PC-3 (cell line): ENCODE results near the gene KRTAP10-7. TPM values are rescaled to one million over a fixed set of nuclear protein-coding genes. Genes with fewer than 3 reads are reported as not detected.

ENCODE experiments used
- ATAC-seq: fragments of 200-7000 bp; cut with Tn5 transposase; 2 replicates; pipeline ENCODE4 v1.9.1; 2020; ENCODE audit warnings: mild to moderate bottlenecking, moderate library complexity
- BruUV-seq: library from RNA; stranded (reverse); fragments of 400-500 nt; replicated peaks from 2 replicates; lab custom pipeline; 2021; lab: Mats Ljungman, UMichigan
- CTCF ChIA-PET: fragments of 300-600 bp; sonication (Branson Sonifier 250); formaldehyde crosslinking; loops from one replicate; lab custom pipeline; 2022; ENCODE audit warnings: antibody characterized with exemption; lab: Charles Lee
- POLR2A ChIA-PET: fragments of 300-600 bp; sonication (Branson Sonifier 250); formaldehyde crosslinking; loops from one replicate; lab custom pipeline; 2022; ENCODE audit warnings: antibody characterized with exemption; ENCODE audit not compliant: unreplicated experiment; lab: Charles Lee
- DNase-seq: peaks from one replicate; pipeline ENCODE4 v3.0.0-alpha.2; 2015
- H2AFZ ChIP-seq: fragments of 300-600 bp; sonication (generic); 2 replicates; pipeline ENCODE4 v1.6.0; 2016; ENCODE audit warnings: antibody characterized with exemption, low read length
- H3F3A ChIP-seq: fragments of 300-600 bp; sonication (generic); one replicate; pipeline ENCODE4 v1.6.0; 2017; ENCODE audit warnings: antibody characterized with exemption, low read length, control low read depth, mild to moderate bottlenecking; ENCODE audit not compliant: unreplicated experiment
- H3K27ac ChIP-seq: fragments of 300-600 bp; sonication (generic); 2 replicates; pipeline ENCODE4 v1.5.1; 2016; ENCODE audit warnings: mild to moderate bottlenecking, low read length
- H3K27me3 ChIP-seq: fragments of 300-600 bp; sonication (generic); 2 replicates; pipeline ENCODE4 v1.6.1; 2016; ENCODE audit warnings: low read length, mixed read lengths
- H3K36me3 ChIP-seq: fragments of 300-600 bp; sonication (generic); 2 replicates; pipeline ENCODE4 v1.6.1; 2016; ENCODE audit warnings: low read depth, mixed run types, low read length, mixed read lengths
- H3K4me1 ChIP-seq: fragments of 300-600 bp; sonication (generic); 2 replicates; pipeline ENCODE4 v1.5.1; 2016; ENCODE audit warnings: low read length; ENCODE audit not compliant: insufficient read depth
- H3K4me2 ChIP-seq: fragments of 300-600 bp; sonication (generic); 2 replicates; pipeline ENCODE4 v1.6.0; 2016; ENCODE audit warnings: low read length
- H3K4me3 ChIP-seq: fragments of 300-600 bp; sonication (generic); 2 replicates; pipeline ENCODE4 v1.5.1; 2016; ENCODE audit warnings: mild to moderate bottlenecking, low read length, mixed read lengths
- H3K79me2 ChIP-seq: fragments of 300-600 bp; sonication (generic); 2 replicates; pipeline ENCODE4 v1.6.1; 2017; ENCODE audit warnings: low read length, mixed read lengths
- H3K9ac ChIP-seq: fragments of 300-600 bp; sonication (generic); 2 replicates; pipeline ENCODE4 v1.6.0; 2016; ENCODE audit warnings: mild to moderate bottlenecking, low read length
- H3K9me2 ChIP-seq: fragments of 300-600 bp; sonication (generic); replicated peaks from 2 replicates; pipeline ENCODE4 v1.6.1; 2016; ENCODE audit warnings: mixed run types, low read length, mixed read lengths
- H3K9me3 ChIP-seq: fragments of 300-600 bp; sonication (generic); 2 replicates; pipeline ENCODE4 v1.6.1; 2016; ENCODE audit warnings: low read length, mixed read lengths
- H4K20me1 ChIP-seq: fragments of 300-600 bp; sonication (generic); 2 replicates; pipeline ENCODE4 v1.6.1; 2016; ENCODE audit warnings: low read length, mixed read lengths
- EZH2 ChIP-seq: fragments of 300-600 bp; sonication (generic); IDR thresholded peaks from one replicate; pipeline ENCODE4 v1.6.1; 2017; ENCODE audit warnings: antibody characterized with exemption, mild to moderate bottlenecking, low read length; ENCODE audit not compliant: unreplicated experiment
- EZH2phosphoT487 ChIP-seq: fragments of 300-600 bp; sonication (generic); IDR thresholded peaks from 2 replicates; pipeline ENCODE4 v1.6.1; 2018; ENCODE audit warnings: mild to moderate bottlenecking, antibody characterized with exemption, low read length, borderline replicate concordance
- intact Hi-C: fragments of 100-400 bp; cut with micrococcal nuclease; formaldehyde crosslinking; loops from 2 replicates; pipeline ENCODE4 v1.9.0; 2023
- total RNA-seq: library from RNA; depleted of rRNA; stranded (reverse); fragments of >200 nt; gene quantifications from 2 replicates; pipeline ENCODE4 v1.2.3, GENCODE V29; 2014
- TF ChIP-seq, protein P1 (sequence below): fragments of 300-600 bp; sonication (generic); conservative IDR thresholded peaks from 2 replicates; pipeline ENCODE4 v1.5.1; 2017; ENCODE audit warnings: antibody characterized with exemption, low read depth, mild to moderate bottlenecking, low read length

Gene KRTAP10-7
- total RNA-seq, 1 experiment from 2014 or later: not detected

DNA sequence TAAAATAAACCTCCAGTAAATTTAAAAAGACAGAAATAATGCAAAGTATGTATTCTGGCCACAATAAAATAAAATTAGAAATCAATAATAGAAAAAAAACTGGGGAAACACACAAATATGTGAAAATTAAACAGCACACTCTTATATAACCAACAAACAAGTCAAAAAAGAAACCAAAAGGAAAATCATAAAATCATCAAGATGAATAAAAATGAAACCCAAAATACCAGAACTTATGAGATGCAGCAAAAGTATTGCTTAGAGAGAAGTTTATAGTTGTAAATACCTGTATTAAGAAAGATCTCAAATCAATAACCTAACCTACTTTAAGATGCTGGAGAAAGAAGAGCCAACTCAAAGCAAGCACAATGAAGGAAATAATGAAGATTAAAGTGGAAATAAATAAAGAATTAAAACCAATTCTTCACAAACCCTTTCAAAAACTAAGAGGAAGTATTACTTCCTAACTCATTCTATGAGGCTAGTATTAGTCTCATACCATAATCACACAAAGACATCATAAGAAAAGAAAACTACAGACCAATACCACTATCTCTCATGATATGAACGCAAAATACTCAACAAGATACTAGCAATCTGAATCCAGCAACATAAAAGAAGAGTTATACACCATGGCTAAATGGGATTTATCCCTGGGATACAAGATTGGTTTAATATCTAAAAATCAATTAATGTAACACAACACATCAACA, 35.4 kb upstream of the KRTAP10-7 start:
- ChIA-PET CTCF (no interaction called here), POLR2A (no interaction called here)
- Histone ChIP-seq H3K79me2 (no peaks in the 10 kb centered on the region), H3K9ac (no peak overlapping the region), H4K20me1 (no peaks in the 10 kb centered on the region), H3K9me2 (no peaks in the 10 kb centered on the region), H3K4me1 (no peaks in the 10 kb centered on the region), H3K4me2 (no peak overlapping the region), H3K36me3 (no peaks in the 10 kb centered on the region), H3K27ac (no peak overlapping the region), H3K4me3 (no peak overlapping the region), H3K27me3 (no peaks in the 10 kb centered on the region), H3F3A (no peaks in the 10 kb centered on the region), H3K9me3 (no peaks in the 10 kb centered on the region), H2AFZ (no peak overlapping the region)
- no peak for ATAC-seq
- intact Hi-C loops: no loop called here
- BruUV-seq: no TSS peak
- TF ChIP-seq, protein P1, sequence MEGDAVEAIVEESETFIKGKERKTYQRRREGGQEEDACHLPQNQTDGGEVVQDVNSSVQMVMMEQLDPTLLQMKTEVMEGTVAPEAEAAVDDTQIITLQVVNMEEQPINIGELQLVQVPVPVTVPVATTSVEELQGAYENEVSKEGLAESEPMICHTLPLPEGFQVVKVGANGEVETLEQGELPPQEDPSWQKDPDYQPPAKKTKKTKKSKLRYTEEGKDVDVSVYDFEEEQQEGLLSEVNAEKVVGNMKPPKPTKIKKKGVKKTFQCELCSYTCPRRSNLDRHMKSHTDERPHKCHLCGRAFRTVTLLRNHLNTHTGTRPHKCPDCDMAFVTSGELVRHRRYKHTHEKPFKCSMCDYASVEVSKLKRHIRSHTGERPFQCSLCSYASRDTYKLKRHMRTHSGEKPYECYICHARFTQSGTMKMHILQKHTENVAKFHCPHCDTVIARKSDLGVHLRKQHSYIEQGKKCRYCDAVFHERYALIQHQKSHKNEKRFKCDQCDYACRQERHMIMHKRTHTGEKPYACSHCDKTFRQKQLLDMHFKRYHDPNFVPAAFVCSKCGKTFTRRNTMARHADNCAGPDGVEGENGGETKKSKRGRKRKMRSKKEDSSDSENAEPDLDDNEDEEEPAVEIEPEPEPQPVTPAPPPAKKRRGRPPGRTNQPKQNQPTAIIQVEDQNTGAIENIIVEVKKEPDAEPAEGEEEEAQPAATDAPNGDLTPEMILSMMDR: no peak
- TF ChIP-seq EZH2phosphoT487 (no peak), EZH2 (no peak)
- no peak for DNase-seq

GRCh38 chr21:44566403-44566802, 34.0 kb upstream of the KRTAP10-7 start:
- Histone ChIP-seq H3K9ac (no peak overlapping the region), H3K9me3 (peaks cover 5% of the 10 kb centered on the region; the same call in 1 of the 2 replicates), H4K20me1 (no peaks in the 10 kb centered on the region), H3K4me2 (no peak overlapping the region), H3K9me2 (no peaks in the 10 kb centered on the region), H2AFZ (no peak overlapping the region), H3K4me1 (no peaks in the 10 kb centered on the region), H3K4me3 (no peak overlapping the region), H3K79me2 (no peaks in the 10 kb centered on the region), H3K27ac (no peak overlapping the region), H3K36me3 (no peaks in the 10 kb centered on the region), H3K27me3 (no peaks in the 10 kb centered on the region), H3F3A (no peaks in the 10 kb centered on the region)
- no peak for ATAC-seq
- DNase-seq: no peak
- BruUV-seq: no TSS peak
- POLR2A ChIA-PET: no interaction called here
- CTCF ChIA-PET: no interaction called here
- intact Hi-C loops: no loop called here
- TF ChIP-seq, protein P1: no peak
- no peak for TF ChIP-seq EZH2phosphoT487
- no peak for TF ChIP-seq EZH2

- peaks cover 5% of the 10 kb centered on the region; the same call in 1 of the 2 replicates for H3K9me3 ChIP-seq
- no peak overlapping the region for H3K4me2 ChIP-seq
- POLR2A ChIA-PET: no interaction called here
- H3K27me3 ChIP-seq: no peaks in the 10 kb centered on the region
- no peak for DNase-seq
- H3K36me3 ChIP-seq: no peaks in the 10 kb centered on the region
- H3K4me1 ChIP-seq: no peaks in the 10 kb centered on the region
- no peak for ATAC-seq
- CTCF ChIA-PET: no interaction called here
- no peaks in the 10 kb centered on the region for H3K9me2 ChIP-seq
- H3F3A ChIP-seq: no peaks in the 10 kb centered on the region
- TF ChIP-seq EZH2phosphoT487 (no peak), EZH2 (no peak)
- TF ChIP-seq, protein P1: no peak
- no peak overlapping the region for H2AFZ ChIP-seq
- BruUV-seq: no TSS peak
- no peaks in the 10 kb centered on the region for H3K79me2 ChIP-seq
- no peak overlapping the region for H3K27ac ChIP-seq
- H4K20me1 ChIP-seq: no peaks in the 10 kb centered on the region
- intact Hi-C loops: no loop called here
- no peak overlapping the region for H3K9ac ChIP-seq
- no peak overlapping the region for H3K4me3 ChIP-seq
Observed at GRCh38 chr21:44567481-44568171, 32.8 kb upstream of the KRTAP10-7 start.
